SK-N-SH treated with all-trans-retinoic acid at 6 μM for 48 hours (cell line): Measurements from ENCODE around the gene PROC.

Experiments
- ATAC-seq: fragments of 200-7000 bp; cut with Tn5 transposase; 3 replicates; pipeline ENCODE4 v1.9.1; 2020; ENCODE audit warnings: mild to moderate bottlenecking, moderate library complexity
- ARNTL ChIP-seq: fragments of 450-650 bp; formaldehyde crosslinking; IDR thresholded peaks from 2 replicates; pipeline ENCODE4 v1.5.0; 2020; ENCODE audit warnings: low read depth, mild to moderate bottlenecking, moderate library complexity, borderline replicate concordance
- BACH2 ChIP-seq: fragments of 250-450 bp; sonication (Bioruptor Pico); IDR thresholded peaks from 2 replicates; pipeline ENCODE4 v1.9.0; 2021; ENCODE audit warnings: mild to moderate bottlenecking, borderline replicate concordance
- CREB5 ChIP-seq: fragments of 250-450 bp; sonication (Bioruptor Pico); IDR thresholded peaks from 2 replicates; pipeline ENCODE4 v1.5.1; 2020; ENCODE audit warnings: low read depth, mild to moderate bottlenecking, moderate library complexity
- CSDC2 ChIP-seq: fragments of 250-450 bp; sonication (Bioruptor Pico); IDR thresholded peaks from 2 replicates; pipeline ENCODE4 v1.5.0; 2020; ENCODE audit warnings: mild to moderate bottlenecking, moderate library complexity
- ESRRG ChIP-seq: fragments of 250-450 bp; sonication (Bioruptor Pico); IDR thresholded peaks from 2 replicates; pipeline ENCODE4 v1.6.1; 2021; ENCODE audit warnings: mild to moderate bottlenecking
- OSR1 ChIP-seq: fragments of 250-450 bp; sonication (Bioruptor Pico); IDR thresholded peaks from 2 replicates; pipeline ENCODE4 v1.8.0; 2022; ENCODE audit warnings: moderate library complexity, mild to moderate bottlenecking, inconsistent platforms
- PATZ1 ChIP-seq: fragments of 250-450 bp; sonication (Bioruptor Pico); IDR thresholded peaks from 2 replicates; pipeline ENCODE4 v1.8.0; 2020; ENCODE audit warnings: mild to moderate bottlenecking, moderate library complexity, borderline replicate concordance
- POU6F1 ChIP-seq: fragments of 250-450 bp; sonication (Bioruptor Pico); IDR thresholded peaks from 2 replicates; pipeline ENCODE4 v1.8.0; 2021; ENCODE audit warnings: low read depth, mild to moderate bottlenecking, moderate library complexity, borderline replicate concordance
- PPARA ChIP-seq: fragments of 250-450 bp; sonication (Bioruptor Pico); IDR thresholded peaks from 2 replicates; pipeline ENCODE4 v1.5.0; 2020; ENCODE audit warnings: mild to moderate bottlenecking, borderline replicate concordance
- RARB ChIP-seq: fragments of 250-450 bp; sonication (Bioruptor Pico); IDR thresholded peaks from 2 replicates; pipeline ENCODE4 v1.8.0; 2021; ENCODE audit warnings: mild to moderate bottlenecking, moderate library complexity
- SNAI2 ChIP-seq: fragments of 250-450 bp; sonication (Bioruptor Pico); IDR thresholded peaks from 2 replicates; pipeline ENCODE4 v1.5.0; 2020; ENCODE audit warnings: mild to moderate bottlenecking, moderate library complexity
- TCF4 ChIP-seq: fragments of 250-450 bp; sonication (Bioruptor Pico); IDR thresholded peaks from 2 replicates; pipeline ENCODE4 v1.8.0; 2021; ENCODE audit warnings: mild to moderate bottlenecking, moderate library complexity, borderline replicate concordance
- TOX ChIP-seq: fragments of 250-450 bp; sonication (Bioruptor Pico); IDR thresholded peaks from 2 replicates; pipeline ENCODE4 v1.8.0; 2021; ENCODE audit warnings: mild to moderate bottlenecking, moderate library complexity, borderline replicate concordance
- TSHZ2 ChIP-seq: fragments of 250-450 bp; sonication (Bioruptor Pico); IDR thresholded peaks from 2 replicates; pipeline ENCODE4 v1.5.0; 2020; ENCODE audit warnings: mild to moderate bottlenecking, moderate library complexity
- ZC3H10 ChIP-seq: fragments of 250-450 bp; sonication (Bioruptor Pico); IDR thresholded peaks from 2 replicates; pipeline ENCODE4 v1.5.1; 2021; ENCODE audit warnings: mild to moderate bottlenecking, moderate library complexity
- ZFP3 ChIP-seq: fragments of 250-450 bp; sonication (Bioruptor Pico); IDR thresholded peaks from 2 replicates; pipeline ENCODE4 v1.5.0; 2020; ENCODE audit warnings: mild to moderate bottlenecking, moderate library complexity
- ZFP30 ChIP-seq: fragments of 450-650 bp; formaldehyde crosslinking; IDR thresholded peaks from 2 replicates; pipeline ENCODE4 v1.5.0; 2022; ENCODE audit warnings: mild to moderate bottlenecking, moderate library complexity
- ZNF565 ChIP-seq: fragments of 450-650 bp; formaldehyde crosslinking; conservative IDR thresholded peaks from 2 replicates; pipeline ENCODE4 v1.5.0; 2020; ENCODE audit warnings: low read depth, mild to moderate bottlenecking, moderate library complexity
- ZNF70 ChIP-seq: fragments of 450-650 bp; formaldehyde crosslinking; IDR thresholded peaks from 2 replicates; pipeline ENCODE4 v1.5.0; 2020; ENCODE audit warnings: mild to moderate bottlenecking, moderate library complexity
- ZNF8 ChIP-seq: fragments of 450-650 bp; formaldehyde crosslinking; IDR thresholded peaks from 2 replicates; pipeline ENCODE4 v1.5.0; 2020; ENCODE audit warnings: mild to moderate bottlenecking, moderate library complexity

Gene PROC

GRCh38 chr2:127423478-127423843 is 5.2 kb downstream of the PROC start:
- ATAC-seq, result peak; percentile 78
- TF ChIP-seq ARNTL (CRISPR knock-in tag), result no peak

- peak; percentile 25; the same call in 2 of the 3 replicates for ATAC-seq
- TF ChIP-seq ZFP30 (CRISPR knock-in tag) (peak; percentile 85), TCF4 (CRISPR knock-in tag) (no peak)
Observed at GRCh38 chr2:127423880-127424279, 5.7 kb downstream of the PROC start.

GRCh38 chr2:127424598-127425520 is 6.6 kb downstream of the PROC start:
- TF ChIP-seq ESRRG (CRISPR knock-in tag), result no peak
- TF ChIP-seq ZNF70 (CRISPR knock-in tag), result no peak
- no peak for TF ChIP-seq RARB
- no peak for TF ChIP-seq BACH2 (CRISPR knock-in tag)
- no peak for TF ChIP-seq ZC3H10
- TF ChIP-seq OSR1, result no peak
- no peak for TF ChIP-seq PPARA
- TF ChIP-seq ZNF8 (CRISPR knock-in tag), result no peak
- TF ChIP-seq ZFP3 (CRISPR knock-in tag), result no peak
- TF ChIP-seq TSHZ2 (CRISPR knock-in tag), result no peak
- no peak for TF ChIP-seq SNAI2 (CRISPR knock-in tag)
- TF ChIP-seq POU6F1 (CRISPR knock-in tag), result no peak
- TF ChIP-seq PATZ1 (CRISPR knock-in tag), result no peak
- no peak for TF ChIP-seq ZNF565 (CRISPR knock-in tag)
- TF ChIP-seq ZFP30 (CRISPR knock-in tag), result no peak
- no peak for TF ChIP-seq CSDC2 (CRISPR knock-in tag)
- no peak for TF ChIP-seq TOX
- TF ChIP-seq TCF4 (CRISPR knock-in tag), result no peak
- no peak for TF ChIP-seq CREB5 (CRISPR knock-in tag)
- TF ChIP-seq ARNTL (CRISPR knock-in tag), result no peak
- TF ChIP-seq, all 23 proteins: peak for 0
- no peak for ATAC-seq
